KG1 (cell line): ENCODE measurements around the gene NSMF.

Experiments used
- DNase-seq: peaks from one replicate; lab custom pipeline; 2025; lab: John Stamatoyannopoulos, UW

Gene NSMF

GRCh38 chr9:137492464-137493363 is 33.6 kb upstream of the NSMF start:
- no peak for DNase-seq

- no peak for DNase-seq
These were observed 32.8 kb upstream of the NSMF start for GRCh38 chr9:137491735-137492432.

- DNase-seq = no peak
These were observed 31.5 kb upstream of the NSMF start for GRCh38 chr9:137490532-137491186.

- no peak for DNase-seq
These were observed 29.8 kb upstream of the NSMF start for GRCh38 chr9:137488906-137489305.

GRCh38 chr9:137488327-137488653 is 29.2 kb upstream of the NSMF start:
- DNase-seq = no peak

GRCh38 chr9:137487454-137488326 is 28.6 kb upstream of the NSMF start:
- DNase-seq = no peak

- DNase-seq = no peak
These were observed 27.7 kb upstream of the NSMF start for GRCh38 chr9:137486545-137487453.

GRCh38 chr9:137486141-137486490 is 27.0 kb upstream of the NSMF start:
- no peak for DNase-seq

- DNase-seq = no peak
These were observed 26.4 kb upstream of the NSMF start for GRCh38 chr9:137485343-137486140.

GRCh38 chr9:137484551-137485315 is 25.6 kb upstream of the NSMF start:
- no peak for DNase-seq

- no peak for DNase-seq
These were observed 23.1 kb upstream of the NSMF start for GRCh38 chr9:137482094-137482781.

GRCh38 chr9:137480686-137481683 is 21.9 kb upstream of the NSMF start:
- no peak for DNase-seq

- no peak for DNase-seq
These were observed 21.0 kb upstream of the NSMF start for GRCh38 chr9:137479892-137480685.

GRCh38 chr9:137478962-137479861 is 20.1 kb upstream of the NSMF start:
- no peak for DNase-seq

- no peak for DNase-seq
These were observed 19.5 kb upstream of the NSMF start for GRCh38 chr9:137478613-137478961.
